ENCODE results near the gene SLC30A4.

- TF ChIP-seq, protein P1, sequence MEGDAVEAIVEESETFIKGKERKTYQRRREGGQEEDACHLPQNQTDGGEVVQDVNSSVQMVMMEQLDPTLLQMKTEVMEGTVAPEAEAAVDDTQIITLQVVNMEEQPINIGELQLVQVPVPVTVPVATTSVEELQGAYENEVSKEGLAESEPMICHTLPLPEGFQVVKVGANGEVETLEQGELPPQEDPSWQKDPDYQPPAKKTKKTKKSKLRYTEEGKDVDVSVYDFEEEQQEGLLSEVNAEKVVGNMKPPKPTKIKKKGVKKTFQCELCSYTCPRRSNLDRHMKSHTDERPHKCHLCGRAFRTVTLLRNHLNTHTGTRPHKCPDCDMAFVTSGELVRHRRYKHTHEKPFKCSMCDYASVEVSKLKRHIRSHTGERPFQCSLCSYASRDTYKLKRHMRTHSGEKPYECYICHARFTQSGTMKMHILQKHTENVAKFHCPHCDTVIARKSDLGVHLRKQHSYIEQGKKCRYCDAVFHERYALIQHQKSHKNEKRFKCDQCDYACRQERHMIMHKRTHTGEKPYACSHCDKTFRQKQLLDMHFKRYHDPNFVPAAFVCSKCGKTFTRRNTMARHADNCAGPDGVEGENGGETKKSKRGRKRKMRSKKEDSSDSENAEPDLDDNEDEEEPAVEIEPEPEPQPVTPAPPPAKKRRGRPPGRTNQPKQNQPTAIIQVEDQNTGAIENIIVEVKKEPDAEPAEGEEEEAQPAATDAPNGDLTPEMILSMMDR (IDR thresholded peaks at IDR 0.05): no peak
- no peak for TF ChIP-seq POLR2A (IDR thresholded peaks at IDR 0.05)
Observed at GRCh38 chr15:45544266-45545023, 21.9 kb upstream of the SLC30A4 start.

Measured in uterus (tissue), 2 donors.